Effector memory CD8-positive, alpha-beta T cell (primary cell): ENCODE results near the gene IL6.
A peak's percentile ranks its signal among the peaks of the same experiment; 100 is the strongest.

ENCODE experiments used
- ATAC-seq: fragments of 150-1000 bp; cut with Tn5 transposase; replicated peaks from 2 replicates; pipeline ENCODE4 v1.10.0; 2021; ENCODE audit warnings: mild to moderate bottlenecking, moderate library complexity
- DNase-seq, 3 experiments: peaks; one replicate each; pipeline ENCODE4 v3.0.0; 2021
- H3K27ac Mint-ChIP-seq, 2 donors: one replicate each; pipeline ENCODE4 v1.8.0; 2022; ENCODE audit warnings: mild to moderate bottlenecking in 2 of 2, mixed read lengths in 2 of 2, moderate library complexity in 2 of 2
- H3K27me3 Mint-ChIP-seq, 2 donors: one replicate each; pipeline ENCODE4 v1.8.0; 2022; ENCODE audit warnings: mixed read lengths in 2 of 2
- H3K36me3 Mint-ChIP-seq: one replicate; pipeline ENCODE4 v1.8.0; 2022; ENCODE audit warnings: mild to moderate bottlenecking, moderate library complexity, mixed read lengths; ENCODE audit not compliant: insufficient read depth
- H3K4me1 Mint-ChIP-seq, 2 donors: one replicate each; pipeline ENCODE4 v1.8.0; 2022; ENCODE audit warnings: low read depth in 2 of 2, mixed read lengths in 2 of 2
- H3K4me3 Mint-ChIP-seq, 2 donors: one replicate each; pipeline ENCODE4 v1.8.0; 2022; ENCODE audit warnings: mild to moderate bottlenecking in 2 of 2, mixed read lengths in 2 of 2, moderate library complexity in 2 of 2
- H3K9me3 Mint-ChIP-seq, 2 donors: one replicate each; pipeline ENCODE4 v1.8.0; 2022; ENCODE audit warnings: mixed read lengths in 2 of 2

The IL6 gene

GRCh38 chr7:22724861-22725260 lies 2.1 kb upstream of the IL6 start:
- peaks cover 46 to 52% of the 10 kb centered on the region in 2 donors for H3K27me3 Mint-ChIP-seq
- peak overlapping the region in 1 of 2 donors; percentile 8 for H3K4me3 Mint-ChIP-seq
- H3K27ac Mint-ChIP-seq: no peak overlapping the region
- ATAC-seq (no peak), DNase-seq (no peak)
- no peaks in the 10 kb centered on the region for H3K9me3 Mint-ChIP-seq
- no peaks in the 10 kb centered on the region for H3K36me3 Mint-ChIP-seq
- peaks cover 8 to 13% of the 10 kb centered on the region in 2 donors for H3K4me1 Mint-ChIP-seq

DNA sequence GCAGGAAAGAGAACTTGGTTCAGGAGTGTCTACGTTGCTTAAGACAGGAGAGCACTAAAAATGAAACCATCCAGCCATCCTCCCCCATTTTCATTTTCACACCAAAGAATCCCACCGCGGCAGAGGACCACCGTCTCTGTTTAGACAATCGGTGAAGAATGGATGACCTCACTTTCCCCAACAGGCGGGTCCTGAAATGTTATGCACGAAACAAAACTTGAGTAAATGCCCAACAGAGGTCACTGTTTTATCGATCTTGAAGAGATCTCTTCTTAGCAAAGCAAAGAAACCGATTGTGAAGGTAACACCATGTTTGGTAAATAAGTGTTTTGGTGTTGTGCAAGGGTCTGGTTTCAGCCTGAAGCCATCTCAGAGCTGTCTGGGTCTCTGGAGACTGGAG lies 1.4 kb upstream of the IL6 start:
- H3K27ac Mint-ChIP-seq: no peak overlapping the region
- ATAC-seq: no peak

GRCh38 chr7:22726345-22726906 lies 574 bp upstream of the IL6 start:
- H3K4me3 Mint-ChIP-seq: peak overlapping the region; percentile 27 to 62
- DNase-seq (peak; percentile 7 to 16 (median 12)), ATAC-seq (peak; percentile 79)
- H3K27me3 Mint-ChIP-seq: peaks cover 55 to 57% of the 10 kb centered on the region in 2 donors
- H3K27ac Mint-ChIP-seq: no peak overlapping the region
- H3K36me3 Mint-ChIP-seq: no peaks in the 10 kb centered on the region
- H3K9me3 Mint-ChIP-seq: no peaks in the 10 kb centered on the region
- H3K4me1 Mint-ChIP-seq: peaks cover 14 to 20% of the 10 kb centered on the region in 2 donors

More for the DNA sequence above, 1.4 kb upstream of the IL6 start:
- no peaks in the 10 kb centered on the region for H3K36me3 Mint-ChIP-seq
- peaks cover 8 to 14% of the 10 kb centered on the region in 2 donors for H3K4me1 Mint-ChIP-seq
- no peak for DNase-seq
- peaks cover 49 to 50% of the 10 kb centered on the region in 2 donors for H3K27me3 Mint-ChIP-seq
- H3K4me3 Mint-ChIP-seq: peak overlapping the region in 1 of 2 donors; percentile 62
- H3K9me3 Mint-ChIP-seq: no peaks in the 10 kb centered on the region

GRCh38 chr7:22727714-22728035 lies 675 bp downstream of the IL6 start:
- Mint-ChIP-seq H3K27me3 (peaks cover 56 to 59% of the 10 kb centered on the region in 2 donors), H3K27ac (no peak overlapping the region), H3K36me3 (no peaks in the 10 kb centered on the region), H3K4me1 (peaks cover 14 to 21% of the 10 kb centered on the region in 2 donors), H3K9me3 (no peaks in the 10 kb centered on the region), H3K4me3 (peak overlapping the region; percentile 27 to 56)
- DNase-seq (no peak), ATAC-seq (no peak)

DNA sequence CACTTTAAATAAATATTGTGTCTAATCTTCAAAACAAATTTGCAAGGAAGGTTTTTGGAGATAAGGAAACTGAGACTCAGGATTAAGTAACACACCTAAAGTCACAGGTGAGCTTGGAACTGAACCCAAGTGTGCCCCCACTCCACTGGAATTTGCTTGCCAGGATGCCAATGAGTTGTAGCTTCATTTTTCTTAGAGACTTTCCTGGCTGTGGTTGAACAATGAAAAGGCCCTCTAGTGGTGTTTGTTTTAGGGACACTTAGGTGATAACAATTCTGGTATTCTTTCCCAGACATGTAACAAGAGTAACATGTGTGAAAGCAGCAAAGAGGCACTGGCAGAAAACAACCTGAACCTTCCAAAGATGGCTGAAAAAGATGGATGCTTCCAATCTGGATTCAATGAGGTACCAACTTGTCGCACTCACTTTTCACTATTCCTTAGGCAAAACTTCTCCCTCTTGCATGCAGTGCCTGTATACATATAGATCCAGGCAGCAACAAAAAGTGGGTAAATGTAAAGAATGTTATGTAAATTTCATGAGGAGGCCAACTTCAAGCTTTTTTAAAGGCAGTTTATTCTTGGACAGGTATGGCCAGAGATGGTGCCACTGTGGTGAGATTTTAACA lies 1.5 kb downstream of the IL6 start:
- Mint-ChIP-seq H3K27me3 (peaks cover 55 to 56% of the 10 kb centered on the region in 2 donors), H3K4me1 (peaks cover 14 to 18% of the 10 kb centered on the region in 2 donors), H3K27ac (no peak overlapping the region)

DNA sequence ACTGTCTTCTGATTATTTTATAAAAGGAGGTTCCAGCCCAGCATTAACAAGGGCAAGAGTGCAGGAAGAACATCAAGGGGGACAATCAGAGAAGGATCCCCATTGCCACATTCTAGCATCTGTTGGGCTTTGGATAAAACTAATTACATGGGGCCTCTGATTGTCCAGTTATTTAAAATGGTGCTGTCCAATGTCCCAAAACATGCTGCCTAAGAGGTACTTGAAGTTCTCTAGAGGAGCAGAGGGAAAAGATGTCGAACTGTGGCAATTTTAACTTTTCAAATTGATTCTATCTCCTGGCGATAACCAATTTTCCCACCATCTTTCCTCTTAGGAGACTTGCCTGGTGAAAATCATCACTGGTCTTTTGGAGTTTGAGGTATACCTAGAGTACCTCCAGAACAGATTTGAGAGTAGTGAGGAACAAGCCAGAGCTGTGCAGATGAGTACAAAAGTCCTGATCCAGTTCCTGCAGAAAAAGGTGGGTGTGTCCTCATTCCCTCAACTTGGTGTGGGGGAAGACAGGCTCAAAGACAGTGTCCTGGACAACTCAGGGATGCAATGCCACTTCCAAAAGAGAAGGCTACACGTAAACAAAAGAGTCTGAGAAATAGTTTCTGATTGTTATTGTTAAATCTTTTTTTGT lies 2.3 kb downstream of the IL6 start:
- Mint-ChIP-seq H3K27ac (no peak overlapping the region), H3K4me1 (peaks cover 14 to 17% of the 10 kb centered on the region in 2 donors), H3K9me3 (no peaks in the 10 kb centered on the region), H3K27me3 (peaks cover 55 to 57% of the 10 kb centered on the region in 2 donors), H3K36me3 (no peaks in the 10 kb centered on the region), H3K4me3 (no peak overlapping the region)
- no peak for DNase-seq
- no peak for ATAC-seq

More for the DNA sequence above, 1.5 kb downstream of the IL6 start:
- H3K36me3 Mint-ChIP-seq: no peaks in the 10 kb centered on the region
- no peak for ATAC-seq
- no peak overlapping the region for H3K4me3 Mint-ChIP-seq
- no peak for DNase-seq
- no peaks in the 10 kb centered on the region for H3K9me3 Mint-ChIP-seq

GRCh38 chr7:22730066-22730710 lies 3.2 kb downstream of the IL6 start:
- Mint-ChIP-seq H3K4me1 (peaks cover 14 to 17% of the 10 kb centered on the region in 2 donors), H3K9me3 (no peaks in the 10 kb centered on the region), H3K27me3 (peaks cover 55 to 56% of the 10 kb centered on the region in 2 donors), H3K36me3 (no peaks in the 10 kb centered on the region), H3K27ac (no peak overlapping the region), H3K4me3 (no peak overlapping the region)
- ATAC-seq (no peak), DNase-seq (no peak)

- ATAC-seq (no peak), DNase-seq (no peak)
- H3K9me3 Mint-ChIP-seq: peaks cover 0 to 1% of the 10 kb centered on the region in 2 donors
- H3K4me3 Mint-ChIP-seq: peak overlapping the region; percentile 41 to 58
- H3K27ac Mint-ChIP-seq: no peak overlapping the region
- H3K27me3 Mint-ChIP-seq: peaks cover 47 to 53% of the 10 kb centered on the region in 2 donors
- H3K36me3 Mint-ChIP-seq: no peaks in the 10 kb centered on the region
- peaks cover 11 to 15% of the 10 kb centered on the region in 2 donors for H3K4me1 Mint-ChIP-seq
These were observed 4.1 kb downstream of the IL6 start for GRCh38 chr7:22730921-22731654.

- H3K4me3 Mint-ChIP-seq: no peak overlapping the region
- H3K27me3 Mint-ChIP-seq: peaks cover 47 to 53% of the 10 kb centered on the region in 2 donors
- no peak for DNase-seq
- H3K27ac Mint-ChIP-seq: no peak overlapping the region
- H3K4me1 Mint-ChIP-seq: peaks cover 6 to 11% of the 10 kb centered on the region in 2 donors
- H3K9me3 Mint-ChIP-seq: peaks cover 0 to 3% of the 10 kb centered on the region in 2 donors
- H3K36me3 Mint-ChIP-seq: no peaks in the 10 kb centered on the region
- no peak for ATAC-seq
These were observed 4.8 kb downstream of the IL6 start for GRCh38 chr7:22731766-22732165.

GRCh38 chr7:22732556-22733126 lies 5.6 kb downstream of the IL6 start:
- Mint-ChIP-seq H3K27me3 (peaks cover 50 to 53% of the 10 kb centered on the region in 2 donors), H3K4me3 (no peak overlapping the region), H3K4me1 (peaks cover 6 to 7% of the 10 kb centered on the region in 2 donors), H3K27ac (no peak overlapping the region), H3K36me3 (no peaks in the 10 kb centered on the region), H3K9me3 (peaks cover 0 to 8% of the 10 kb centered on the region in 2 donors)
- ATAC-seq: no peak
- DNase-seq: no peak

- no peak for ATAC-seq
- Mint-ChIP-seq H3K9me3 (peaks cover 0 to 8% of the 10 kb centered on the region in 2 donors), H3K27ac (no peak overlapping the region), H3K36me3 (no peaks in the 10 kb centered on the region), H3K27me3 (peaks cover 56 to 58% of the 10 kb centered on the region in 2 donors), H3K4me3 (no peak overlapping the region), H3K4me1 (peaks cover 6 to 7% of the 10 kb centered on the region in 2 donors)
- DNase-seq: no peak
These were observed 6.8 kb downstream of the IL6 start for GRCh38 chr7:22733761-22734160.

- no peaks in the 10 kb centered on the region for H3K4me1 Mint-ChIP-seq
- no peaks in the 10 kb centered on the region for H3K9me3 Mint-ChIP-seq
- H3K27ac Mint-ChIP-seq: no peak overlapping the region
- ATAC-seq: no peak
- H3K27me3 Mint-ChIP-seq: peaks cover 3% of the 10 kb centered on the region in 2 donors
- no peak overlapping the region for H3K4me3 Mint-ChIP-seq
- no peaks in the 10 kb centered on the region for H3K36me3 Mint-ChIP-seq
- no peak for DNase-seq
These were observed 16.0 kb downstream of the IL6 start for GRCh38 chr7:22743014-22743413.

- peaks cover 30% of the 10 kb centered on the region in 2 donors for H3K27me3 Mint-ChIP-seq
- H3K36me3 Mint-ChIP-seq: no peaks in the 10 kb centered on the region
- no peaks in the 10 kb centered on the region for H3K4me1 Mint-ChIP-seq
- H3K27ac Mint-ChIP-seq: no peak overlapping the region
- no peaks in the 10 kb centered on the region for H3K9me3 Mint-ChIP-seq
- no peak overlapping the region for H3K4me3 Mint-ChIP-seq
- no peak for ATAC-seq
- DNase-seq: no peak
These were observed 24.3 kb downstream of the IL6 start for GRCh38 chr7:22751341-22751740.
